NCI-H146 treated with DMSO at 0.1 percent for 48 hours (cell line): ENCODE data around the gene TMEM141.
A peak's percentile ranks its signal among the peaks of the same experiment; 100 is the strongest.
"Not testable (repeated sequence)": the region's sequence is repeated elsewhere in the genome, so short reads cannot be mapped to it uniquely, and the experiment has no call there.

Source experiments
- DNase-seq: peaks from one replicate; lab custom pipeline; 2025; ENCODE audit not compliant: unreplicated experiment; lab: John Stamatoyannopoulos, UW

The TMEM141 gene

DNA sequence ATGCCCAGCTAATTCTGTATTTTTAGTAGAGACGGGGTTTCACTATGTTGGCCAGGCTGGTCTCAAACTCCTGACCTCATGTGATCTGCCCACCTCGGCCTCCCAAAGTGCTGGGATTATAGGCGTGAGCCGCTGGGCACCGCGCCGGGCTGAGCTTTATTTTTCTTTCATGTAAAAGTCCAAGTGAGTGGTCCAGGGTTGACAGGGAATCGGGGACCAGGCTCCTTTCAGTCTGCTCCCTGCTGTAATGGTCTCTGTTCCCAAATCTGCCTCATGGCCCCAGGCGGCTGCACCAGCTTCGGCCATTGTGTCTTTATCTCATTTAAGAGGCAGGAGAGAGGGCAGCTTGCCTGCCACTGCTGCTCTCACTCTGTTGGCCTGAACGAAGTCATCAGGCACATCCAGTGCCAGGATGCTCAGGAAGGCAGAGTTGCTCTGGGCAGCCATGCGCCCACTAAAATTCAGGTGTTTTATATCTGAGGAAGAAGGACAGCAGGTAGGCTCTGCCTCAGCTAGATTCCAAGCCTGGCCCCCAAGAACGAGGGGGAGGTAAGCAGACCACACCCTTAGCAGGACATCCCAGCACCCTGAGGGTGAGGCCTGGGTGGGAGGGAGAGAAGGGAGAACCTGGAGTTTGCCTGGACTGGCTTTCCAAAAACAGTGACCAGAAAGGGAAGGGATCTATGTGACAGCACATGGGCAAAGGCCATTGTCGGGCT is 3.3 kb downstream of the TMEM141 start:
- DNase-seq = no peak

DNA sequence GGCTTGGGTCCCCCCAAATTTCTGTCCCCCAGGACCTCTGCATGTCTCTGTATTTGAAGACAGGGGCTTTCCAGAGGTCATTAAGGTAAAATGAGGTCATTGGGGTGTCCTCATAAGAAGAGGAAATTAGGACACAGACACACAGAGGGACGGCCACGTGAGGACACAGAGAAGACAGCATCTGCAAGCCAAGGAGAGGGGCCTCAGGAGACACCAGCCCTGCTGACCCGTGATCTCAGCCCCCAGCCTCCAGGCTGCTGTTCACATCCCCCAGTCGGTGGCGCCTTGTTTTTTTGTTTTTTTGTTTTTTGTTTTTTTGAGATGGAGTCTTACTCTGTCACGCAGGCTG is 3.8 kb downstream of the TMEM141 start:
- no peak for DNase-seq

DNA sequence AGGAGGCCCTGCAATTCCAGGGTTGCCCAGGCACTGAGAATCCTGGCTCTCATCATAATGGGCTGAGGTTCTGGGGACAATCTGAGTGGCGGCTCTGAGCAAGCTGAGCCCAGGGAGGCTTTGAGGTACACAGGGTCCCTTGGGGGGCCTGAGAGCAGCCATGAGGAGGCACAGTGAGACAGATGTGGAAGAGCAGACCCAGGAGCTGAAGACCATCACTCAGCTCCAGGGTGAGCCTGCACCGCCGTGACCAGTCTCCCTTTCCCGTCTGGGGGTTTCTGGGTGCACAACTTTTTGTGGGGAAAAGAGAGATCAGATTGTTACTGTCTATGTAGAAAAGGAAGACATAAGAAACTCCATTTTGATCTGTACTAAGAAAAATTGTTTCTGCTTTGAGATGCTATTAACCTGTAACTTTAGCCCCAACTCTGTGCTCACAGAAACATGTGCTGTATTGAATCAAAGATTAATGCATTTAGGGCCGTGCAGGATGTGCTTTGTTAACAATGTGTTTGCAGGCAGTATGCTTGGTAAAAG is 5.2 kb downstream of the TMEM141 start, which contains the start of gene CCDC183:
CCDC183 (plus strand) TSS at position 101 of the 537 bp plus-strand sequence; CDS start at position 161, 60 bp downstream.
- DNase-seq = no peak

DNA sequence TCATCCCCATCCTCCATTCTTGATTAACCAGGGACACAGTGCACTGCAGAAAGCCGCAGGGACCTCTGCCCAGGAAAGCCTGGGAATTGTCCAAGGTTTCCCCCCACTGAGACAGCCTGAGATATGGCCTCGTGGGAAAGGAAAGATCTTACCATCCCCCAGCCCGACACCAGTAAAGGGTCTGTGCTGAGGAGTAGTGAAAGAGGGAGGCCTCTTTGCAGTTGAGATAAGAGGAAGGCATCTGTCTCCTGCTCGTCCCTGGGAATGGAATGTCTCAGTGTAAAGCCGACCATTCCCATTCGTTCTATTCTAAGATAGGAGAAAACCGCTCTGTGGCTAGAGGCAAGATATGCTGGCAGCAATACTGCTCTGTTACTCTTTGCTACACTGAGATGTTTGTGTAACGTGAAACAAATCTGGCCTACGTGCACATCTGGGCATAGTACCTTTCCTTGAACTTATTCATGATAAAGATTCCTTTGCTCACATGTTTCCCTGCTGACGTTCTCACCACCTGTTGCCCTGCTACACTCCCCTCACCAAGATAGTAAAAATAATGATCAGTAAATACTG is 5.7 kb downstream of the TMEM141 start:
- DNase-seq = not testable (repeated sequence)

DNA sequence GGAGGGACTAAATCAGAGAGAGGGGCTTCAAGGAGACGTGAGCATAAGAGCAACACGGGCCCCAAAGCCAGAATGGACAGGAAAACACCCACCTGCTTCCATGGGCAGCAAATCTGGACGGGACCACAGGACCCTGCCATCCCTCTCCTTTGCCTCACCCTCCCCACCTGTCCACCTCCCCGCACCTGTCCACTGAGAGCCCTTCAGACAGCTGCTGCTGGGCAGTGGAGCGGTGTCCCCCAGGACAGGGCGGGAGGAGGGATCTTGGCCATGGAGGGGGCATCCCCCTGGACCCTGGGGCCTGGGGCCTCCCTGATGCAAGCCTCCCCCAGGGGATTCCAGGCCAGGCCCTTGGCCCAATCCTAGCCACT is 7.5 kb downstream of the TMEM141 start:
- no peak for DNase-seq

DNA sequence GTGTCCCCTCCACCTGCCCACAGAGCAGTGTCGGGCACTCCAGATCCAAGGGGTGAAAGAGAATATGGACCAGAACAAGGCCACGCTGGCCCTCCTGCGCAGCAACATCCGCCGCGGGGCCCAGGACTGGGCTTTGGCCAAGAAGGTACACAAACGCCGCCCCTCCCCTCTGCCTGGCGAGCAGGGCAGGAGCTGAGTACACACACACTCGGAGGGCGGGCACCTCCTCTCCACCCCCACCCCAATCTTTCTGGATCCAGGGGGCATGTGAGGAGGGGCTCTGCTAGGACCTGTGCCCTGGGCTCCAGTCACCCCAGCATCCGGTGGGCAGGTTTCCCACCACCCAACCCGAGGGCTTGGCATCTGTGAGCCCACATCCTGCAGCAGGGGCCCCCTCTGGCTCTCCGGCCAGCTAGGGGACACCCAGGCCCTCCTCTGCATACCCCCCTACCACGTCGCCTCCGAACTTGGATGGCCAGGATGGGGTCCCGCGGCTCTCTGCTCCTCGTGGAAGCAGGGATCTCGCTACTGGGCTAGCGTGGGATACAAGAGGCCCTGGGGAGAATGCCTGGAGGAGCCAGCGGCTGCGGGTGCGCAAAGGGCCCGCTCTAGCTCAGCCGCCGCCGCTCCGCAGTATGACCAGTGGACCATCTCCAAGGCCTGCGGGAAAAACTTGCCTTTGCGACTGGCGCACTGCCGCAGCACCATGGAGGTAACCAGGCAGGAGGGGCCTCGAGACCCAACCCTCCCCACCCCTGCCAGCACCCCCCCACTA is 8.1 kb downstream of the TMEM141 start:
- DNase-seq = peak; percentile 59

DNA sequence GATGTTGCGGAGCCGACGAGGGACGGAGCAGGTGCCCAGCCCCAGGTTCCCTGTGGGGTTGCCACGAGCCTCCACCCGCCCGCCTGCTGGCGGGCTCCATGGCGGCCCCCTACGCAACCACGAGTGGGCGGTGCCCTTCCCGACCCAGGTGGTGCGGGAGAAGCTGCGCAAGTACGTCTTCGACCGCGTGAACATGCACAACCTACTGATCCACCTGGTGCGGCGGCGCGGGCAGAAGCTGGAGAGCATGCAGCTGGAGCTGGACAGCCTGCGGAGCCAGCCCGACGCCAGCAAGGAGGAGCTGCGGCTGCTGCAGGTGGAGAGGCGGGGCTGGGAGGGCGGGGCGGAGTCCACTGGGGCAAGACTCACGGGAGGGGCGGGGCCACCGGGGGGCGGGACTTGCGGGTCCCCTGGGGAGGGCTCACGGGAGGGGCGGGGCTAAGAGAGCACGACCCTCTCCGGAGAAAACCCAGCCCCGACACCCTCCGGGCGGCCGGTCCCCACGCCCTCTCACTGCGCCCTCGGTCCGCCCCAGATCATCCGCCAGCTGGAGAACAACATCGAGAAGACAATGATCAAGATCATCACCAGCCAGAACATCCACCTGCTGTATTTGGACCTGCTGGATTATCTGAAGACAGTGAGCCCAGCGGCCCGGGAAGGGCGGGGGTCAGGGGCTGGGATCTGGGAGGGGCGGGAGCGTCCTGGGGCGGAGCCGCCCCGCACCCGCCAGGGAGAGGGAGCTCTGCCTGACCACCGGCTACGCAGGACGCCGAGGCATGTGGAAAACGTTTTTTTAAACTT is 8.9 kb downstream of the TMEM141 start:
- peak; percentile 86 for DNase-seq

- no peak for DNase-seq
Observed at GRCh38 chr9:136802321-136802720, 11.2 kb downstream of the TMEM141 start.

- DNase-seq = not testable (repeated sequence)
Observed at GRCh38 chr9:136803009-136803550, 11.9 kb downstream of the TMEM141 start.

DNA sequence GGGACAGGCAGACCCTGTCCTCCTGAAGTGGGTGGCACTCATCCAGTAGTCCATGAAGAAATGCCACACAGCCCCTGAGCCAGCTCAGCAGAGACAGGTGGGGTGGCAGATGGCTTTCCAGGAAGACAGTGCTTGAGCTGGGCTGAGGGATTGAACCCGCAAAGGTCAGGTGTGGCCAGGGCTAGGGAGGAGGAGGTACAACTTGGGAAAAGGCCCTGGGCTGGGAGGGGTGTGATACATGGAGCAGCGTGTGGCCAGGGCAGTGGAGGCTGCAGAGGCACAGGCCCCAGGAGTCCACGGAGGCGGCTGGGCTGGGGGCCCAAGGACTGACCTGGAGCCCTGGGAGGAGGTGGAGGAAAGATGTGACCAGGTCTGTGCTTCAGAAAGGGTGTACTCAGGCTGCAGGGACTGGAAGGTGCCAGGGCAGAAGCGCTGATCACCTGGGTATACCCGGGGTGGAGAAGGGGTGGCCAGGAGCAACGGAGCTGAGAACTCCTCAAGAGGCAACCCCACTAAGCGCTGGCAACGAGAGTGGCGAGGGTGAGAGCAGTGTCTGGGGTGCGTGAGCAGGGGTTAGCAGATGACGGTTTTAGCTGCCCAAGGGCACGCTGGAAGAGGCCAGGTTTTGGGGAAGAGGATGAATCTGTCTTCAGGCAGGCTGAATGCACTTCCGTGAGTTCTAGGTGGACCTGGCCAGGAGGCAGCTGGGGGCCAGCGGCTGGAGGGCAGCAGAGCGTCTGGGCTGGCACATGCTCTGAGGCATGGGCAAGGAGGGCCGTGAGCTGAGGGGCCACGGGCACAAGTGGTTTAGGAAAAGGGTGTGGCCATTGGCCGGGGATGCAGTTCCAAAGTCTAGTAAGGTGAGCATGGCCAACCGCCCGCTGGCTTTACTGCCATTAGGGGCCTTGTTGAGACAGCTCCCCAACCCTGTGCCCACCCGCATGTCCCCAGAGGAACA is 12.7 kb downstream of the TMEM141 start:
- no peak for DNase-seq

DNA sequence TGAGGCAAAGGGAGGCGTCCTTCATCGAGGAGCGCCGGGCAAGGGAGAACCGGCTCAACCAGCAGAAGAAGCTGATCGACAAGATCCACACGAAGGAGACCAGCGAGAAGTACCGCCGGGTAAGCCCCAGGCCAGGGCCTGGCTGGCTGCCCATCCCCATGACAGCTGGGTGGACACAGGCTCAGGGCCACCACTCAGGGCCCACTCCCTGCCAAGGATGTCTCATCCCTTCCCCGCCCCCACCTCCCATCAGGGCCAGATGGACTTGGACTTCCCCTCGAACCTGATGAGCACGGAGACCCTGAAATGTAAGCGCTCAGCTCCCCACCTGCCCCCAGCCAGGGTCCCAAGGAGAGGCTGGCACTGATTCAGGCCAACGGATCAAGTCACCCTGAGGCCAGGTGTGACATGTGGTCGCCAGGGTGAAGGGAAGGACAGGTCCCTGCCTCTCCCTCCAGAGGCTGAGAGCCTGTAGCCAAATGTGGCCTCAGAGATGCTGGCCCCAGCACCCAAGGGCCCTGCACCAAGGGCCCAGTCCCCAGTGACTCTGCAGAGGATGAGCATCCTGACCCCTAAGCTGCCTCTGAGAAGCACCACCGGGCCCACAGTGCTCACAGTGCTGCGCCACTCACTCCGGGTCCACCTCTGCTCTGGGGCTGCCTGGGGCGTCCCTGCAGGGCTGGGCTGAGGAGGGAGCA is 13.5 kb downstream of the TMEM141 start:
- no peak for DNase-seq

DNA sequence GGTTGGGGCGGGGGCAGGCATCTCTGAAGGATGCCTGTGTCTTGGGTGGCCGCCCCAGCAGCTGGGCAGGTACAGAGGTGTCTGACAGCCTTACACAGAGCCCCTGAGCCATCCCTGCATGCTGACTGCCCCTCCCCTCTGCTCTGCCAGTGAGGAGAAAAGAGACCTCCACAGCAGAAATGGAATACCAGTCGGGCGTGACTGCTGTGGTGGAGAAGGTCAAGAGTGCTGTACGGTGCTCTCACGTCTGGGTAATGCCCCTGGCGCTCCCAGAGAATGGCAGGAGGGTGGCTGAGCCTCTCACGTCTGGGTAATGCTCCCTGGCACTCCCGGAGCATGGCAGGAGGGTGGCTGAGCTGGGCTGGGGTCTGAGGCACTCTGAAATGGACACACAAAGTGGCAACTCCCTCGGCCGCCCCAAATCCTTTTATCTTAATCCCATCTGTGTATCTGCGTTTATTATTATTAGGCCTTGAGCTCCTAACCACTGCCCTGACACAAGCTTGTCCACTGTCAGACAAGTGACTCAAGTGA is 14.1 kb downstream of the TMEM141 start:
- no peak for DNase-seq

DNA sequence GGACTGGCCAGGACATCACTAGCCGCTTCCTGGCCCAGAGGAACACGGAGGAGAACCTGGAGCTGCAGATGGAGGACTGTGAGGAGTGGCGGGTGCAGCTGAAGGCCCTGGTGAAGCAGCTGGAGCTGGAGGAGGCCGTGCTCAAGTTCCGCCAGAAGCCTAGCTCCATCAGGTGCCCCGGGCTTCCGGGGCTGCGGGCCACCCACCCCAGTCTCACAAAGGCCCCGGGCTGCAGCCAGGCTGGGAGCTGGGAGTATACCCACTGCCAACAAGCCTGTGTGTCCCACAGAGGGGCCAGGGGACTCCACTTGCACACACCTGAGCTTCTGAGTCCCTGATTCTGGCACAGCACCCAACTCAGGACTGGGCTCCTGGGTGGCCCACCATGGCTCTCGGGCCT is 14.9 kb downstream of the TMEM141 start:
- DNase-seq = no peak

DNA sequence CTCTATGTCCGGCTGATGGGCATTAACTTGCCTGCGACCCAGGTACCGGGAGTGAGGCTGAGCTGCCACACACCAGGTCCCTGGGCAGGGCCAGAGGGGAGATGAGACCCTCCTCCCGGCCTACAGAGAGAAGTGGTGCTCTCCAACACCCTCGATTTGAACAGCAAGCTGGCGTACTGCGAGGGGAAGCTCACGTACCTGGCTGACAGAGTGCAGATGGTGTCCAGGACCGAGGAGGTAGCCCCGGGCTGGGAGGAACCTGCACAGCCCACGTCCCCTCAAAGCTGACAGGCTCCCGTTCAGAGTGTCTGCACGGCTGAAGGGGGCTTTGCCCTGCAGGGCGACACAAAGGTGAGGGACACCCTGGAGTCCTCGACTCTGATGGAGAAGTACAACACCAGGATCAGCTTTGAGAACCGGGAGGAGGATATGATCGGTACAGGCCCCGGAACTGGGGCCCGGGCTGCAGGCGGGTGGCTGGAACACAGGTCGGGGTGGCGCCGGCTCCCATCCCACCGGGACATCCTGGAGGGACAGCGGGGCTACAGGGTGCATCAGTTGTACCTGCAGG is 15.6 kb downstream of the TMEM141 start:
- DNase-seq = no peak

DNA sequence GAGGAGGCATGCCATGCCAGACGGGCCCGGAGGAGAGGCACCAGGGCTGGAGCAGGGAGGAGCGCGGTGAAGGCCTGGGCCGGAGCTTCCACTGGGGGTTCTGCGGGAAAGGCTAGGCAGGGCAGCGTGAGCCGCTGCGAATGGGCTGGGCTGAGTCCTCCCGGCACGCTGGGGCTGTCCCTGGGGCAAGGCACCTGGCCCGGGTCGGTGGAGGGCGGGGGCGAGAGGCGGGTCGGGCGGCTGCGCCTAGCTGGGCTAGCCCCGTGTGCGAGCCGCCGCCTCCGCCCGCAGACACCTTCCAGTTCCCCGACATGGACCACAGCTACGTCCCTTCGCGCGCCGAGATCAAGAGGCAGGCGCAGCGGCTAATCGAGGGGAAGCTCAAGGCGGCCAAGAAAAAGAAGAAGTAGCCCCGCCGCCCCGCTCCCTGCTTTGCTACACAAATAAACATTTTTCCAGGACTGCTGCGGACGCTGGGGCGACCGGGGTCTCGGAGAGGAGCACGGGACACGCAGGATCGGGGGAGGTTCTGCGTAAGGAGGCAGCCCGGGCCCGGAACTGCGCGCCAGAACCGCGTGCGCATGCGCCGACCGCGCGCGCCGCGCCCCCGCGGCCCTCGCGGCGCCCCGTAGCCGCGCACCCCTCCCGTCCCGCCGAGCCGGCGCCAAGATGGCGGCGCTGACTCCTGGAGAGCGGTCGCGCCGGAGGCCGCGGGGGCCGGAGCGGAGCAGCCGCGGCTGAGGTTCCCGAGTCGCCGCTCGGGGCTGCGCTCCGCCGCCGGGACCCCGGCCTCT is 16.3 kb downstream of the TMEM141 start, which contains the start of gene RABL6:
RABL6 (plus strand) TSS at position 668 of the 794 bp plus-strand sequence. CDS start 249 bp downstream, outside the sequence.
- peak; percentile 10 for DNase-seq

GRCh38 chr9:136808075-136808805 is 17.1 kb downstream of the TMEM141 start:
- peak; percentile 0 for DNase-seq

GRCh38 chr9:136808806-136809158 is 17.6 kb downstream of the TMEM141 start:
- no peak for DNase-seq
